Sigmoid colon (tissue), 4 donors: ENCODE data around the gene KRT74.

Experiments used
- EP300 ChIP-seq, 4 donors: sonication (generic); formaldehyde crosslinking; IDR thresholded peaks; one replicate each; pipeline ENCODE4 v1.6.1; 2017; ENCODE audit warnings: antibody characterized with exemption in 4 of 4
- POLR2A ChIP-seq, 2 donors: fragments of 450-650 bp; IDR thresholded peaks; one replicate each; pipeline ENCODE4 v1.6.1; 2016; ENCODE audit warnings: antibody characterized with exemption in 2 of 2, mild to moderate bottlenecking in 2 of 2, moderate library complexity in 2 of 2
- POLR2AphosphoS5 ChIP-seq, 4 donors: sonication (generic); formaldehyde crosslinking; IDR thresholded peaks; one replicate each; pipeline ENCODE4 v1.6.1; 2017; ENCODE audit warnings: antibody characterized with exemption in 4 of 4
- TF ChIP-seq, protein P1 (sequence below), 4 experiments: fragments of 450-650 bp in 3 of 4; fragments of 200-600 bp in 1 of 4; IDR thresholded peaks; one replicate each; pipeline ENCODE4 v1.5.1; 2016 to 2019; ENCODE audit warnings: antibody characterized with exemption in 4 of 4, mild to moderate bottlenecking in 3 of 4, moderate library complexity in 2 of 4

- TF ChIP-seq, protein P1, sequence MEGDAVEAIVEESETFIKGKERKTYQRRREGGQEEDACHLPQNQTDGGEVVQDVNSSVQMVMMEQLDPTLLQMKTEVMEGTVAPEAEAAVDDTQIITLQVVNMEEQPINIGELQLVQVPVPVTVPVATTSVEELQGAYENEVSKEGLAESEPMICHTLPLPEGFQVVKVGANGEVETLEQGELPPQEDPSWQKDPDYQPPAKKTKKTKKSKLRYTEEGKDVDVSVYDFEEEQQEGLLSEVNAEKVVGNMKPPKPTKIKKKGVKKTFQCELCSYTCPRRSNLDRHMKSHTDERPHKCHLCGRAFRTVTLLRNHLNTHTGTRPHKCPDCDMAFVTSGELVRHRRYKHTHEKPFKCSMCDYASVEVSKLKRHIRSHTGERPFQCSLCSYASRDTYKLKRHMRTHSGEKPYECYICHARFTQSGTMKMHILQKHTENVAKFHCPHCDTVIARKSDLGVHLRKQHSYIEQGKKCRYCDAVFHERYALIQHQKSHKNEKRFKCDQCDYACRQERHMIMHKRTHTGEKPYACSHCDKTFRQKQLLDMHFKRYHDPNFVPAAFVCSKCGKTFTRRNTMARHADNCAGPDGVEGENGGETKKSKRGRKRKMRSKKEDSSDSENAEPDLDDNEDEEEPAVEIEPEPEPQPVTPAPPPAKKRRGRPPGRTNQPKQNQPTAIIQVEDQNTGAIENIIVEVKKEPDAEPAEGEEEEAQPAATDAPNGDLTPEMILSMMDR (IDR thresholded peaks at IDR 0.05): no peak
- TF ChIP-seq EP300 (IDR thresholded peaks at IDR 0.05) (no peak), POLR2A (IDR thresholded peaks at IDR 0.05) (no peak), POLR2AphosphoS5 (IDR thresholded peaks at IDR 0.05) (no peak)
These were observed 16.4 kb upstream of the KRT74 start for GRCh38 chr12:52590021-52590420.
